ENCODE data around the gene GASK1A.
"Not testable (repeated sequence)": the region's sequence is repeated elsewhere in the genome, so short reads cannot be mapped to it uniquely, and the experiment has no call there.

GASK1A gene

DNA sequence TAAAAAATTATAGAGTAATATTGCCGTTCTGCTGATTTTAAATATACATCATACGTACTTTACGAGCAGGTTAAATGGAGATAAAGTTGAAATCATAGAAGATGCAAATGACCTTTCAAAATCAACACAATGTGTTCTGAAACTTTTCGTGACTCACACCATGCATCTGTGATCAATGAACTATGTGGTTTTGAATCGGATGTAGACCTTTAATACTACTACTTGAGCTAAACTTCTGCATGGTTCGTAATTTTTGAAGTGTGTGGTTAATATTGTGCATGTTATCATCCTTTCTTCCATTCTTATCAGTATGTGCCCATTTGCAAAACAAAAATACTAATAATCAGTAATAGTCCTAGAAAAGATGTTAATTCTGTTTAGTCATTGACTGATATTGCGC lies 58.9 kb downstream of the GASK1A start:
- no peaks in the 10 kb centered on the region for H3K9me3 Mint-ChIP-seq
- H3K27ac Mint-ChIP-seq = no peak overlapping the region
- CTCF ChIA-PET = no interaction called here
- no peak for DNase-seq
- H3K4me3 Mint-ChIP-seq = no peak overlapping the region
- peaks cover 4% of the 10 kb centered on the region for H3K27me3 Mint-ChIP-seq
- peaks cover 9% of the 10 kb centered on the region for H3K4me1 Mint-ChIP-seq
- no peaks in the 10 kb centered on the region for H3K36me3 Mint-ChIP-seq

- H3K9me3 Mint-ChIP-seq = peaks cover 13% of the 10 kb centered on the region
- H3K4me3 Mint-ChIP-seq = no peak overlapping the region
- CTCF ChIA-PET = no interaction called here
- H3K27ac Mint-ChIP-seq = no peak overlapping the region
- H3K36me3 Mint-ChIP-seq = no peaks in the 10 kb centered on the region
- peaks cover 9% of the 10 kb centered on the region for H3K4me1 Mint-ChIP-seq
- no peak for DNase-seq
- H3K27me3 Mint-ChIP-seq = no peaks in the 10 kb centered on the region
Measured at GRCh38 chr3:43041517-43041916, 62.4 kb downstream of the GASK1A start.

DNA sequence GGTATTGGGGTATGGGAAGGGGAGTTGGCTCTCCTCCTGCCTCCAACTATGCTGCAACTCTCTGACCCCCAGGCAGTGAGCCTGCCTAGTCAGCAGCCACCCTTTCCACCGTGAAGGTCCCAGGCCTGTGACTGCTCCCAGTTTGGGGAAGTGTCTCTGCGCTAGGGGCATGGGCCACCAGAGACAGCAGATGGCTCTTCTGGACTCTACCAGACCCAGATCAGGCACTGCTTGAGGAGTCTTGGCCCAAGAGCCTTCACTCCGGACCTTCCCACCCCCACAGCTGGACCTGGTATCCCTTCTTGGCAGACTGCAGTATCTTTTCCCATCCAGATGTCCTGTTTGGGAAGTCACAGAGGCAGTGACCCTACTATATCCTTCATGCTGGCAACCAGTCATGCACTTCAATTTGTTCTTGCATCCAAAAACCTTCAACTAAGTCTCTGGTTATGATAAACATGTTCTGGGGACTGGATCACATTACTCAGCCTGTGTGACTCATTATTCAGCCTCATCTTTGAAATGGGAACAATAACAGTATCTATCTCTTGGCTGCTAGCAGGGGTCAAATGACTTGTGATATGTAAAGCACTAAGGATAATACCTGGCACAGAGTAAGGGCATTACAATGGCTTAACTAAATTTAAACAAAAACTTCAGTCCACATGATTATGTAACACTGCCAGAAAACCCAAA lies 64.1 kb downstream of the GASK1A start:
- H3K27ac Mint-ChIP-seq = no peak overlapping the region
- no peaks in the 10 kb centered on the region for H3K36me3 Mint-ChIP-seq
- no peak for DNase-seq
- peaks cover 20% of the 10 kb centered on the region for H3K9me3 Mint-ChIP-seq
- H3K4me3 Mint-ChIP-seq = no peak overlapping the region
- no peaks in the 10 kb centered on the region for H3K27me3 Mint-ChIP-seq
- H3K4me1 Mint-ChIP-seq = peaks cover 5% of the 10 kb centered on the region
- CTCF ChIA-PET = interaction anchor here (1.4 kb wide), 1 partner anchor 82 kb away, joined by 5 read pairs; no protein-coding TSS in a partner anchor

GRCh38 chr3:43043793-43044192 lies 64.7 kb downstream of the GASK1A start:
- no peaks in the 10 kb centered on the region for H3K4me1 Mint-ChIP-seq
- no peak overlapping the region for H3K27ac Mint-ChIP-seq
- DNase-seq = no peak
- CTCF ChIA-PET = interaction anchor here (1.4 kb wide), 1 partner anchor 82 kb away, joined by 5 read pairs; no protein-coding TSS in a partner anchor
- H3K27me3 Mint-ChIP-seq = no peaks in the 10 kb centered on the region
- no peaks in the 10 kb centered on the region for H3K36me3 Mint-ChIP-seq
- H3K9me3 Mint-ChIP-seq = peaks cover 20% of the 10 kb centered on the region
- H3K4me3 Mint-ChIP-seq = no peak overlapping the region

DNA sequence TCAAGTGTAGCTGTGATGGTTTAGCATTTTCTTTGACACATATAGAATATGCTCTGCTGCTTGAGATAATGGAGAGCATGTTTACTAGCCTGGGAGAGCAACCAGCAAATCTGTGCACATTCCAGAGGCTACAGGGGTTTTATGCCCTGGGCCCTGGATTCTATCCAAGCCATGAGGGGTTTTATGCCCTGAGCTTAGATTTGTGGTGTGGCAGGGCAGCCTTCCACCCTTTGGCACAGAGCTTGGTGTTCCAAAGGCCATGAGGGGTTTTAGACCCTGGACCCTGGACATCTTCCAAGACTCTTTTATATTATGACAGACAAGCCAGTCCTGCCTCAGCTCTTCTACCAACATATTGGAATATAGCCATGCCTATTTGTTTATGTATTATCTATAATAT lies 66.0 kb downstream of the GASK1A start:
- DNase-seq, H3K27me3 Mint-ChIP-seq, H3K27ac Mint-ChIP-seq, H3K4me3 Mint-ChIP-seq, CTCF ChIA-PET, H3K4me1 Mint-ChIP-seq, H3K36me3 Mint-ChIP-seq: not testable (repeated sequence)
- peaks cover 22% of the 10 kb centered on the region for H3K9me3 Mint-ChIP-seq

DNA sequence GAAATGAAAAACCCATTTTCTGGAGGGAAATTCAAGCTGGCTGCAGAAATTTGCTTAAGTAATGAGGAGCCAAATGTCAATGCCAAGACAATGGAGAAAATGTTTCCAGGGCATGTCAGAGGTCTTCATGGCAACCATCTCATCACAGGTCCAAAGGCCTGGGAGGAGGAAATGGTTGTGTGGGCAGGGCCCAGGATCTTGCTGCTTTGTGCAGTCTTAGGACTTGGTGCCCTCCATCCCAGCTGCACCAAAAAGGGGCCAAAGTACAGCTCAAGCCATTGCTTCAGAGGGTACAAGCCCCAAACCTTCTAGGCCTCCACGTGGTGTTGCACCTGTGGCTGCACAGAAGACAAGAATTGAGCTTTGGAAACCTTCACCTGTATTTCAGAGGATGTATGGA lies 67.5 kb downstream of the GASK1A start:
- DNase-seq = no peak
- Mint-ChIP-seq H3K4me1 (no peaks in the 10 kb centered on the region), H3K27me3 (peaks cover 1% of the 10 kb centered on the region), H3K9me3 (peaks cover 30% of the 10 kb centered on the region), H3K4me3 (no peak overlapping the region), H3K27ac (no peak overlapping the region), H3K36me3 (no peaks in the 10 kb centered on the region)
- CTCF ChIA-PET = no interaction called here

DNA sequence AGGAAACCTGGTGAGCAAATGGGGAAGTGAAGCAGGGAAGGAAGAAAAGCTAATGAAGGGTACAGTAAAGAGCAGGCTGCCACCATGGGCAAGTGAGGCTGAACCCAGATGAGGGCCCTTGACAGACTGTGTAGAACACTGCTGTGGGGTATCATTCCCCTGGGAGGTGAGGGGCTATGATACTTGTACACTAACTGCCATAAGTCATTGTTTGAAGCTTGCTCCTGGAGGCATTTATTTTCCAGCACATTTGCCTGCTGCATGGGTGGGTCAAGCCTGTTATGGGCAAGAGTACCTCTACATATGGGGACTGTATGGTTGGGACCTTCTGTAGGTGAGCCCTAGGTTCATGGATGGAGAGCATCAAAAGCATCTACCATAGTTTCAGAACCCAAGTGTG lies 69.4 kb downstream of the GASK1A start:
- Mint-ChIP-seq H3K27me3 (peaks cover 20% of the 10 kb centered on the region), H3K9me3 (peaks cover 36% of the 10 kb centered on the region), H3K4me3 (no peak overlapping the region), H3K27ac (no peak overlapping the region), H3K4me1 (no peaks in the 10 kb centered on the region), H3K36me3 (no peaks in the 10 kb centered on the region)
- CTCF ChIA-PET = no interaction called here
- no peak for DNase-seq

DNA sequence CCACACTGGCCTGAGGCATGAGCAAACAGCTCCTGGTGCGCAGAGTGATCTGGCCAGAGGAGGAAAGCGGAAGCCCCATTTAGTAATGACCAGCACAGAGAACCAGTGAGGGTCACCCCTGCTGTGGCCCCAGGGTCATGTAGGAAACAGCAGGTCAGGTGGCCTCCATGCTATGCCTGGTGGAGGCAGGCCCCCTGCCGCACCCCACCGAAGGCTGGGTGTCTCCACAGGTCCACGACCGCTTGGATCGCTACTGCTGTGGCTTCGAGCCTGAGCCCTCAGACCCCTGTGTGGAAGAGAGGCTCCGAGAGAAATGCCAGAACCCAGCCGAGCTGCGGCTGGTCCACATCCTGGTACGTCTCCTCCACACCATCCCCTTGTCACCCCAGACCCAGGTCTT lies 74.2 kb downstream of the GASK1A start:
- Mint-ChIP-seq H3K27ac (no peak overlapping the region), H3K4me1 (no peaks in the 10 kb centered on the region), H3K4me3 (no peak overlapping the region), H3K9me3 (peaks cover 15% of the 10 kb centered on the region), H3K27me3 (peaks cover 32% of the 10 kb centered on the region), H3K36me3 (no peaks in the 10 kb centered on the region)
- no peak for DNase-seq
- CTCF ChIA-PET = no interaction called here

DNA sequence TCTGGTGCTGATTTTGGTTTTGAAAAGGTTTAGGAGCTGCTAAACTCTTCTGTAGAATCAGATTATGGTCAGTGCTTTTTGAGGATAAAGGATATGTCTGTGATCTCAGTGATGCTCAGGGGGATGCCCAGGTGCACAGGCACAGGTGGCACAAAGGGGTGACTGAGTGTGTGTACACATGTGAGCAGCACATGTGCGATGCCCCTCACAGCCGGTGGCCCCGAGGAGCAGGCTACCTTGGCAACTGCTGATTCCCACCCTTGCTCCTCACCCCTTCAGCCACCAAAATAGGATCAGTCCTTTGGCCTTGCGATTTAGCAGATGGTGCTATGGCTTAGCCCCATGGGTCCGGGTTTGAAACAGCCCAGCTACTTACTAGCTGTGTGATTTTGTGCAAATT lies 75.6 kb downstream of the GASK1A start:
- Mint-ChIP-seq H3K4me1 (no peaks in the 10 kb centered on the region), H3K4me3 (no peak overlapping the region), H3K36me3 (no peaks in the 10 kb centered on the region), H3K9me3 (peaks cover 14% of the 10 kb centered on the region), H3K27ac (no peak overlapping the region), H3K27me3 (peaks cover 32% of the 10 kb centered on the region)
- CTCF ChIA-PET = no interaction called here
- no peak for DNase-seq

- H3K4me3 Mint-ChIP-seq = no peak overlapping the region
- H3K36me3 Mint-ChIP-seq = no peaks in the 10 kb centered on the region
- peaks cover 36% of the 10 kb centered on the region for H3K27me3 Mint-ChIP-seq
- no peak for DNase-seq
- CTCF ChIA-PET = no interaction called here
- H3K9me3 Mint-ChIP-seq = peaks cover 11% of the 10 kb centered on the region
- H3K27ac Mint-ChIP-seq = no peak overlapping the region
- peaks cover 1% of the 10 kb centered on the region for H3K4me1 Mint-ChIP-seq
Measured at GRCh38 chr3:43055393-43055792, 76.3 kb downstream of the GASK1A start.

DNA sequence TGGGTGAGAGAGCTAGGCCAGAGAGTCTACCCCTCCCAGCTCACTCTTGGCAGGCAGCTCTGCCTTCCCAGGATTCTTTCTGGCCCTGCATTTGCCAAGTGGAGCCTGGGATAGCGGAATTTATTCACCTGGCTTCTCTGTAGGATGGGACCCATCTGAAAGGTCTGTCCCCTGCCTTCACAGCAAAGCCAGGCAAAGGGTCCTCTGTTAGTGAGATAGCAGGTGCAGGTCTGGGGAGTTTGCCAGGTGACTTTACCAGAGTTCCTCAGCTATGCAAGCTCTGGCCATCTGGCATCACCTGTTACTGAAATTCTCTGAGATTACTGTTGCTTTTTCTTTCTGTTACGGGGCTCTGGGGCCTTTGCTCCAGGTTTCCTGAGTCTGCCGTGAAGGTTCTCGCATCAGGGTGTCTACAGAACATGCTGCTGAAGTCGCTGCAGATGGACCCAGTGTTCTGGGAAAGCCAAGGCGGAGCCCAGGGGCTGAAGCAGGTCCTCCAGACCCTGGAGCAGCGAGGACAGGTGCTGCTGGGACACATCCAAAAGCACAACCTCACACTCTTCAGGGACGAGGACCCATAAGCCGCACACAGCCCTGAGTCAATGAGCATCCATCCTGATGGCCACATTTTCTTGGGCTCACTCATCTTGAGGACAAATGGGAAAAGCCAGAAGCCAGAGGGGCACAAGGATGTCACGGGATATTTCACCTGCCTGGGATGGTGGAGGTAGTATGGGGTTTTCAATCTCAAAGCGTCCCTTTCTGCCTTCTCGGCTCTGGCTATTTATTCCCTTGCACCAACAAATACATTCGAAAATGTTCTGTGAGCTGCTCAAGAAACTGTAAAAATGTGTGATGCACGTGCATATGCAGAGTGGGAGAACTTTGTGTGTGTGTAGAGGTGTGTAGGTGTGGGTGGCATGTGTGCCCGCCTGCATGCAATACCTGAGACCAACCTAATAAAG lies 77.0 kb downstream of the GASK1A start:
- CTCF ChIA-PET = no interaction called here
- Mint-ChIP-seq H3K36me3 (no peaks in the 10 kb centered on the region), H3K4me3 (no peak overlapping the region), H3K27ac (no peak overlapping the region), H3K4me1 (peaks cover 5% of the 10 kb centered on the region), H3K27me3 (peaks cover 40% of the 10 kb centered on the region), H3K9me3 (peaks cover 7% of the 10 kb centered on the region)
- no peak for DNase-seq

GRCh38 chr3:43059456-43059855 lies 80.3 kb downstream of the GASK1A start:
- H3K9me3 Mint-ChIP-seq = no peaks in the 10 kb centered on the region
- no peak for DNase-seq
- H3K4me1 Mint-ChIP-seq = peaks cover 5% of the 10 kb centered on the region
- CTCF ChIA-PET = no interaction called here
- H3K4me3 Mint-ChIP-seq = no peak overlapping the region
- H3K27me3 Mint-ChIP-seq = peaks cover 11% of the 10 kb centered on the region
- no peaks in the 10 kb centered on the region for H3K36me3 Mint-ChIP-seq
- H3K27ac Mint-ChIP-seq = no peak overlapping the region

DNA sequence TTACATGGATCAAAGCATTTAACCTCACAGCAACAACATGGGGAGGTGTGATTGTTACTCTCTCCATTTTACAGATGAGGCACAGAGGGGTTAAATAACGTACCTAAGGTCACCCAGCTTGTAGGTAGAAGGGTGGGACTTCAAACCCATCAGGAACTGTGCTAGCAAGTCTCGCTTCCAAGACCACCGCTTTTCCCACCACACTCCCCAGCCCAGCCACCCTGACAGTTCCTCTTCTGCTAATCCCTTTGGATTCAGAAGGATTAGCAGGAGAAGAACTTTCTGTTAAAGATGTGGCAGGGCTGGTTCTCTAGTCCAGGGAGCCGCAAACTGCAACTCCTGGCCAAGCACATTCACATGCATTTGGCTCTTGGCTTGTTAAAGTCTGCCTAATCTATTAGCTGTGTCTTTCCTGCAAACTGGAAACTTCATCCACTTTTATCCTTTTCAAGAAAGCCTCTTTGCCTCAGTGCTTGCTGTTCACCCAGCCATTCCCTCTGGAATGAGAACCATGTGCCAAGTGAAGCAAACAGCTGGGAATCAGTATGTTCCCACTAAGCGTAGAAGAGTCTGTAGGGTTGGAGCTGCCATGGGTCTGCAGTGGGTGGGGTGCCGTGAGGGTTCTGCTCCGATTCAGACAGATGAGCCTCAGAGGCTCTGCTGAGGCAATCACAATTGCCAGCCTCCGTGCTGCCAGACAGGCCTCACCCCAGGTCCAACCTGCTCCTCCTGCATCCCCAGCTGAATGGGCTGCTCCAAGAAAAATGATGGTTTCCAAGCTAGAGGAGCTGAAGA lies 82.2 kb downstream of the GASK1A start:
- no peak for DNase-seq
- Mint-ChIP-seq H3K27ac (no peak overlapping the region), H3K4me1 (peaks cover 5% of the 10 kb centered on the region), H3K9me3 (no peaks in the 10 kb centered on the region), H3K36me3 (no peaks in the 10 kb centered on the region), H3K4me3 (no peak overlapping the region), H3K27me3 (peaks cover 8% of the 10 kb centered on the region)
- CTCF ChIA-PET = no interaction called here

DNA sequence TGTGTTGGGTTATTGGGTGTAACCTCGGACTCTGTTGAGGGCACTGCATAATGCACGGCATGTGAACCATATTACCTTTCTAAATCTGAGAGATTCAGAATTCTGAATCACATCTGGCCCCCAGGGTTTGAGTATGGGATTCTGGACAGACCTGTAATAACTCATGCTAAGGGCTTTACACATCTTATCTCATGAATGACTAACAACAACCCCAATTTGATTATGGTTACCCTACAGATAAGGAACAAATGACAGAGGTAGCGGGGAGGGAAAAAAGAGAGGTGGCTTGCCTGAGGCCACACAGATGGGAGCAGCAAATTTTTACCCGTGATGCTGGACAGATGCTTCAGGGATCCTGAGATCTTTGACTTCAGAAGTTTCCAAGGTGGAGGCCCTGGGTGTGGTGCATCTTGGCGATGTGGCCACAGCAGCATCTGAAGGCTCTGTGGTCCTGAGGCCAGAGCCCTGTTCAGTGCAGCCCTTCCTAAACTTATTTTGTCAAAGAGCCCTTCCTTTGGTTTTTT lies 83.0 kb downstream of the GASK1A start:
- H3K4me1 Mint-ChIP-seq = peaks cover 5% of the 10 kb centered on the region
- CTCF ChIA-PET = no interaction called here
- H3K27ac Mint-ChIP-seq = no peak overlapping the region
- H3K36me3 Mint-ChIP-seq = no peaks in the 10 kb centered on the region
- no peak overlapping the region for H3K4me3 Mint-ChIP-seq
- peaks cover 8% of the 10 kb centered on the region for H3K27me3 Mint-ChIP-seq
- no peak for DNase-seq
- no peaks in the 10 kb centered on the region for H3K9me3 Mint-ChIP-seq

Measured in activated naive CD4-positive, alpha-beta T cell treated with anti-CD3 and anti-CD28 coated beads, Interleukin-2, amount 10 ng/mL, durations not matched to agents 7 days and 5 days (primary cell).